HepG2 (cell line): Measurements from ENCODE around the gene LRRC74A. TPM values are rescaled to one million over a fixed set of nuclear protein-coding genes. Genes with fewer than 3 reads are reported as not detected.

Experiments
- ATAC-seq: fragments of 200-7000 bp; cut with Tn5 transposase; 3 replicates; pipeline ENCODE4 v1.9.1; 2020; ENCODE audit warnings: mild to moderate bottlenecking, moderate library complexity
- BruUV-seq: library from RNA; stranded (reverse); fragments of 400-500 nt; replicated peaks from 2 replicates; lab custom pipeline; 2021; lab: Mats Ljungman, UMichigan
- CTCF ChIA-PET: fragments of 300-600 bp; formaldehyde crosslinking; extraction: SDS; loops from one replicate; lab custom pipeline; 2021; ENCODE audit warnings: low total read pairs, inconsistent platforms, low intra/inter-chr PET ratio; lab: Yijun Ruan, JAX
- POLR2A ChIA-PET: fragments of 350-600 bp; sonication (Branson Sonifier 250); formaldehyde crosslinking; loops from one replicate; lab custom pipeline; 2020; ENCODE audit warnings: antibody characterized with exemption, inconsistent platforms; lab: Yijun Ruan, JAX
- DNase-seq: peaks from one replicate; pipeline ENCODE4 v3.0.0-alpha.2; 2015; ENCODE audit warnings: low spot score
- FAIRE-seq: peaks from 3 replicates; lab custom pipeline; 2011; peaks lifted over from hg19 to GRCh38; lab: Jason Lieb, UNC
- H2AFZ ChIP-seq: one replicate; pipeline ENCODE4 v1.6.1; 2011; ENCODE audit warnings: low read length, inconsistent platforms
- H3K27ac ChIP-seq: fragments of 300-600 bp; 3 replicates; pipeline ENCODE4 v1.8.0; 2011; ENCODE audit warnings: mixed run types, mild to moderate bottlenecking, mixed read lengths, low read length, inconsistent platforms; ENCODE audit not compliant: insufficient read depth; ENCODE audit errors: extremely low read length
- H3K27me3 ChIP-seq, 2 experiments: fragments of 200-600 bp in 1 of 2; 2 replicates in 1 of 2; 3 replicates in 1 of 2; pipeline versions ENCODE4 v1.6.0 to v1.8.0; 2011; ENCODE audit warnings: low read length in 2 of 2, mild to moderate bottlenecking in 2 of 2, moderate library complexity in 2 of 2, inconsistent platforms in 1 of 2; ENCODE audit not compliant: insufficient read depth in 2 of 2, control insufficient read depth in 1 of 2
- H3K36me3 ChIP-seq, 2 experiments: fragments of 200-600 bp in 1 of 2; replicated peaks in 1 of 2; 2 replicates in 1 of 2; 3 replicates in 1 of 2; pipeline versions ENCODE4 v1.5.1 to v1.8.0; 2011; ENCODE audit warnings: low read length in 2 of 2, inconsistent platforms in 1 of 2; ENCODE audit not compliant: insufficient read depth in 2 of 2, control insufficient read depth in 1 of 2
- H3K4me1 ChIP-seq: 2 replicates; pipeline ENCODE4 v1.5.1; 2012; ENCODE audit warnings: low read length, inconsistent platforms; ENCODE audit not compliant: insufficient read depth
- H3K4me2 ChIP-seq: 2 replicates; pipeline ENCODE4 v1.6.0; 2011; ENCODE audit warnings: low read depth, low read length, inconsistent platforms
- H3K4me3 ChIP-seq, 3 experiments: fragments of 200-600 bp in 1 of 3; sonication (generic), shearing (Covaris generic) in 1 of 3; replicated peaks in 1 of 3; 2 replicates each; pipeline ENCODE4 v1.5.1; 2011 to 2016; ENCODE audit warnings: low read length in 3 of 3, inconsistent platforms in 2 of 3, low read depth in 2 of 3, mild to moderate bottlenecking in 2 of 3, control low read depth in 1 of 3, mixed read lengths in 1 of 3; ENCODE audit not compliant: insufficient read depth in 1 of 3
- H3K79me2 ChIP-seq: one replicate; pipeline ENCODE4 v1.6.1; 2011; ENCODE audit warnings: low read length, inconsistent platforms; ENCODE audit not compliant: insufficient read depth
- H3K9ac ChIP-seq: 2 replicates; pipeline ENCODE4 v1.6.0; 2011; ENCODE audit warnings: mild to moderate bottlenecking, low read depth, low read length, inconsistent platforms; ENCODE audit not compliant: insufficient read depth
- H3K9me3 ChIP-seq: 2 replicates; pipeline ENCODE4 v1.5.1; 2012; ENCODE audit warnings: mild to moderate bottlenecking, low read length
- H4K20me1 ChIP-seq: 2 replicates; pipeline ENCODE4 v1.6.0; 2011; ENCODE audit warnings: inconsistent platforms, mild to moderate bottlenecking, low read length, moderate library complexity; ENCODE audit not compliant: insufficient read depth
- AHR ChIP-seq: IDR thresholded peaks from 2 replicates; pipeline ENCODE4 v1.6.1; 2018; ENCODE audit warnings: missing genetic modification reagents, missing compliant biosample characterization
- CHD4 ChIP-seq: fragments of 200-600 bp; sonication (generic); IDR thresholded peaks from 2 replicates; pipeline ENCODE4 v1.7.0; 2017; ENCODE audit warnings: mild to moderate bottlenecking, low read length, borderline replicate concordance
- CTCF ChIP-seq: sonication (generic); formaldehyde crosslinking; IDR thresholded peaks from 2 replicates; pipeline ENCODE4 v1.5.0; 2020; ENCODE audit warnings: mild to moderate bottlenecking, missing genetic modification reagents, moderate library complexity
- DBP ChIP-seq: sonication (generic); formaldehyde crosslinking; IDR thresholded peaks from 2 replicates; pipeline ENCODE4 v1.4.0; 2020; ENCODE audit warnings: missing genetic modification reagents; ENCODE audit errors: not compliant biosample characterization
- EEA1 ChIP-seq: sonication (generic); formaldehyde crosslinking; IDR thresholded peaks from 2 replicates; pipeline ENCODE4 v1.5.1; 2020; ENCODE audit warnings: mild to moderate bottlenecking, missing genetic modification reagents, borderline replicate concordance
- FOXA3 ChIP-seq: IDR thresholded peaks from 2 replicates; pipeline ENCODE4 v1.6.1; 2016; ENCODE audit warnings: missing genetic modification reagents, missing compliant biosample characterization
- GATAD2A ChIP-seq: IDR thresholded peaks from 2 replicates; pipeline ENCODE4 v1.6.1; 2016
- GZF1 ChIP-seq: sonication (generic); formaldehyde crosslinking; IDR thresholded peaks from 2 replicates; pipeline ENCODE4 v1.5.1; 2020; ENCODE audit warnings: mild to moderate bottlenecking, missing genetic modification reagents
- HIVEP1 ChIP-seq: sonication (generic); formaldehyde crosslinking; IDR thresholded peaks from 2 replicates; pipeline ENCODE4 v1.4.0; 2020; ENCODE audit warnings: mild to moderate bottlenecking, missing genetic modification reagents
- HNRNPUL1 ChIP-seq: fragments of 200-400 bp; formaldehyde crosslinking; IDR thresholded peaks from 2 replicates; pipeline ENCODE4 v1.6.1; 2017; ENCODE audit warnings: low read depth, mild to moderate bottlenecking, low read length, moderate library complexity
- MBNL3 ChIP-seq: fragments of 250-450 bp; sonication (Bioruptor Pico); conservative IDR thresholded peaks from 2 replicates; pipeline ENCODE4 v1.8.0; 2022; ENCODE audit warnings: mild to moderate bottlenecking, inconsistent platforms
- NFE2L2 ChIP-seq: fragments of 150-350 bp; IDR thresholded peaks from 2 replicates; pipeline ENCODE4 v1.6.1; 2014; ENCODE audit warnings: low read length
- POLR2AphosphoS2 ChIP-seq: IDR thresholded peaks from 2 replicates; pipeline ENCODE4 v1.6.1; 2011; ENCODE audit warnings: low read depth, low read length, improper control_type of control experiment
- RXRA ChIP-seq: sonication (generic); formaldehyde crosslinking; IDR thresholded peaks from 2 replicates; pipeline ENCODE4 v1.5.1; 2020; ENCODE audit warnings: missing genetic modification reagents
- SAP130 ChIP-seq: IDR thresholded peaks from 2 replicates; pipeline ENCODE4 v1.6.1; 2016; ENCODE audit warnings: low read depth
- SMC3 ChIP-seq: IDR thresholded peaks from 2 replicates; pipeline ENCODE4 v1.6.1; 2011; ENCODE audit warnings: low read length, improper control_type of control experiment
- STAG1 ChIP-seq: sonication (generic); formaldehyde crosslinking; IDR thresholded peaks from 2 replicates; pipeline ENCODE4 v1.4.0; 2020; ENCODE audit warnings: missing genetic modification reagents
- ZNF274 ChIP-seq: sonication (generic); formaldehyde crosslinking; IDR thresholded peaks from 2 replicates; pipeline ENCODE4 v1.5.1; 2020; ENCODE audit warnings: mild to moderate bottlenecking, missing genetic modification reagents
- ZNF343 ChIP-seq: sonication (generic); formaldehyde crosslinking; IDR thresholded peaks from 2 replicates; pipeline ENCODE4 v1.4.0; 2020; ENCODE audit warnings: mild to moderate bottlenecking, missing genetic modification reagents
- WGBS: methylation state at CpG from one replicate; pipeline ENCODE4 v1.1.6; 2017; ENCODE audit warnings: low lambda C conversion rate; 5-methylcytosine and 5-hydroxymethylcytosine counted together
- in situ Hi-C: cut with HindIII; loops from 2 replicates; pipeline ENCODE4 v1.10.0; 2017; ENCODE audit warnings: low pct_unique_long_range_greater_than_20kb; ENCODE audit not compliant: extremely low pct_ligation_motif_present
- intact Hi-C: fragments of 100-400 bp; cut with micrococcal nuclease; formaldehyde crosslinking; loops from one replicate; pipeline ENCODE4 v1.10.0; 2022; ENCODE audit not compliant: unreplicated experiment
- polyA plus RNA-seq, 8 experiments: library from polyadenylated mRNA; depleted of rRNA in 3 of 8; stranded (reverse) in 7 of 8; unstranded in 1 of 8; fragments of >200 nt; fragmentation: Illumina TruSeq in 4 of 8; extraction: Trizol in 4 of 8; gene quantifications; 2 replicates each; pipeline versions ENCODE4 v1.2.1 to v1.2.3, GENCODE V29; 2011 to 2016; ENCODE audit warnings: low read depth in 4 of 8, missing spikeins in 1 of 8, mixed read lengths in 1 of 8; ENCODE audit not compliant: insufficient read depth in 1 of 8
- total RNA-seq, 5 experiments: library from RNA; depleted of rRNA; stranded (reverse); fragments of >200 nt; fragmentation: Illumina TruSeq; extraction: Trizol; gene quantifications; 2 replicates each; pipeline ENCODE4 v1.2.3, GENCODE V29; 2016; ENCODE audit warnings: low read depth in 1 of 5
- TF ChIP-seq, protein P1 (sequence below): sonication (generic); formaldehyde crosslinking; IDR thresholded peaks from 2 replicates; pipeline ENCODE4 v1.8.0; 2022; ENCODE audit warnings: mild to moderate bottlenecking, missing genetic modification reagents
- TF ChIP-seq, protein P2 (sequence below): IDR thresholded peaks from 2 replicates; pipeline ENCODE4 v1.6.1; 2016; ENCODE audit warnings: missing biosample characterization, missing genetic modification reagents, low read depth
- TF ChIP-seq, protein P3 (sequence below): sonication (generic); formaldehyde crosslinking; IDR thresholded peaks from 2 replicates; pipeline ENCODE4 v1.8.1; 2023; ENCODE audit warnings: mild to moderate bottlenecking, missing genetic modification reagents, borderline replicate concordance

LRRC74A gene
- total and polyA plus RNA-seq, 2 of the 13 experiments (the other 11 are each of a cell fraction or from before 2014, with no cell fraction given): not detected

DNA sequence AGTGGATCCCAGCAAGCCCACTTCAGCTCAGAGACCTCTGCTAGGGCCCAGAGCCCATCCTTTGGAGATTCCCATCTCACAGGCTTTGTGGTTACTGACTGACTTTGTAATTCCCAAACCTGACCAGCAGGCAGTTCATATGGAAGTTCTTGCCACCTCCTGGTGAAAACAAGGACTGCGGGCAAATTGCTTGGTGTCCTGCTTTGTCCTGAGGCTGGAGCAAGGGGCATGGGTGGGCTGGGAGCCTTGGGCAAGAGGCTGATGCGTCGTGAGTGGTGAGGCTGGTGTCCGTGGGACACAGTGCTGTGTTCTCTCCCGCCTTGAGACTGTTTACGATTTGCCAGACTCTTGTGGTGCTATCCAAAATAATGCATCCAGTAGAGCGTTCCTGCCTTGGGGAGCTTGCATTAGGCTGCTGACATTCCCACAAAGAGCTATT lies 91.0 kb downstream of the LRRC74A start:
- DNase-seq: peak; percentile 80
- BruUV-seq: no TSS peak
- no peaks in the 10 kb centered on the region for H4K20me1 ChIP-seq
- no peak overlapping the region for H3K27ac ChIP-seq
- in situ Hi-C loops: no loop called here
- no peaks in the 10 kb centered on the region for H3K9me3 ChIP-seq
- intact Hi-C loops: loop anchor here (10.0 kb wide), 1 partner anchor 48 kb away; no protein-coding TSS in a partner anchor
- H3K27me3 ChIP-seq: peaks cover 2 to 3% of the 10 kb centered on the region in 2 experiments; a peak in 2 of 5 replicates
- no peaks in the 10 kb centered on the region for H3K79me2 ChIP-seq
- peak; percentile 75 for ATAC-seq
- no peak overlapping the region for H2AFZ ChIP-seq
- no peak overlapping the region for H3K9ac ChIP-seq
- 28% methylated on average over 5 of the region's 7 CpGs for WGBS
- CTCF ChIA-PET: interaction anchor here (1.1 to 1.7 kb wide), 3 partner anchors 136 to 153 kb away, joined by 5 to 6 read pairs (median 6); no protein-coding TSS in a partner anchor
- no peak overlapping the region for H3K4me2 ChIP-seq
- H3K4me3 ChIP-seq: no peak overlapping the region
- peak; percentile 87 for FAIRE-seq
- no peaks in the 10 kb centered on the region for H3K36me3 ChIP-seq
- H3K4me1 ChIP-seq: peaks cover 48% of the 10 kb centered on the region
- POLR2A ChIA-PET: no interaction called here
- TF ChIP-seq STAG1 (CRISPR knock-in tag) (peak; percentile 57), ZNF274 (CRISPR knock-in tag) (no peak), DBP (CRISPR knock-in tag) (no peak), GATAD2A (0 out of 2 replicates have a peak, but pooled peaks have one; percentile 10), SAP130 (CRISPR knock-in tag) (0 out of 2 replicates have a peak, but pooled peaks have one; percentile 13), CHD4 (no peak), AHR (CRISPR knock-in tag) (no peak), POLR2AphosphoS2 (no peak), SMC3 (peak; percentile 70), FOXA3 (CRISPR knock-in tag) (no peak), GZF1 (CRISPR knock-in tag) (no peak), MBNL3 (CRISPR knock-in tag) (no peak), RXRA (CRISPR knock-in tag) (no peak), ZNF343 (no peak), HNRNPUL1 (no peak), CTCF (CRISPR knock-in tag) (peak; percentile 61), HIVEP1 (CRISPR knock-in tag) (no peak), NFE2L2 (no peak), EEA1 (CRISPR knock-in tag) (no peak)
- TF ChIP-seq, protein P1, sequence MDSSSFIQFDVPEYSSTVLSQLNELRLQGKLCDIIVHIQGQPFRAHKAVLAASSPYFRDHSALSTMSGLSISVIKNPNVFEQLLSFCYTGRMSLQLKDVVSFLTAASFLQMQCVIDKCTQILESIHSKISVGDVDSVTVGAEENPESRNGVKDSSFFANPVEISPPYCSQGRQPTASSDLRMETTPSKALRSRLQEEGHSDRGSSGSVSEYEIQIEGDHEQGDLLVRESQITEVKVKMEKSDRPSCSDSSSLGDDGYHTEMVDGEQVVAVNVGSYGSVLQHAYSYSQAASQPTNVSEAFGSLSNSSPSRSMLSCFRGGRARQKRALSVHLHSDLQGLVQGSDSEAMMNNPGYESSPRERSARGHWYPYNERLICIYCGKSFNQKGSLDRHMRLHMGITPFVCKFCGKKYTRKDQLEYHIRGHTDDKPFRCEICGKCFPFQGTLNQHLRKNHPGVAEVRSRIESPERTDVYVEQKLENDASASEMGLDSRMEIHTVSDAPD (CRISPR knock-in tag): no peak
- TF ChIP-seq, protein P2, sequence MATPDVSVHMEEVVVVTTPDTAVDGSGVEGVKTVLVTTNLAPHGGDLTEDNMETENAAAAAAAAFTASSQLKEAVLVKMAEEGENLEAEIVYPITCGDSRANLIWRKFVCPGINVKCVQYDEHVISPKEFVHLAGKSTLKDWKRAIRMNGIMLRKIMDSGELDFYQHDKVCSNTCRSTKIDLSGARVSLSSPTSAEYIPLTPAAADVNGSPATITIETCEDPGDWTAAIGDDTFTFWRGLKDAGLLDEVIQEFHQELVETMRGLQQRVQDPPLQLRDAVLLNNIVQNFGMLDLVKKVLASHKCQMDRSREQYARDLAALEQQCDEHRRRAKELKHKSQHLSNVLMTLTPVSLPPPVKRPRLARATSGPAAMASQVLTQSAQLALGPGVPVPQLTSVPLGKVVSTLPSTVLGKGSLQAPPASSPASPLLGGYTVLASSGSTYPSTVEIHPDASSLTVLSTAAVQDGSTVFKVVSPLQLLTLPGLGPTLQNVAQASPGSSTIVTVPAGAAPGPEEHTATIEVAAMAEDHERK (CRISPR knock-in tag): no peak
- TF ChIP-seq, protein P3, sequence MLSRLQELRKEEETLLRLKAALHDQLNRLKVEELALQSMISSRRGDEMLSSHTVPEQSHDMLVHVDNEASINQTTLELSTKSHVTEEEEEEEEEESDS: no peak
